Activated gamma-delta T cell (primary cell): ENCODE results near the gene RAB17.
"Not testable (repeated sequence)": the region's sequence is repeated elsewhere in the genome, so short reads cannot be mapped to it uniquely, and the experiment has no call there.

Experiments
- DNase-seq: peaks from one replicate; lab custom pipeline; 2025; lab: John Stamatoyannopoulos, UW

The RAB17 gene

GRCh38 chr2:237598468-237599208 is 8.1 kb upstream of the RAB17 start:
- no peak for DNase-seq

DNA sequence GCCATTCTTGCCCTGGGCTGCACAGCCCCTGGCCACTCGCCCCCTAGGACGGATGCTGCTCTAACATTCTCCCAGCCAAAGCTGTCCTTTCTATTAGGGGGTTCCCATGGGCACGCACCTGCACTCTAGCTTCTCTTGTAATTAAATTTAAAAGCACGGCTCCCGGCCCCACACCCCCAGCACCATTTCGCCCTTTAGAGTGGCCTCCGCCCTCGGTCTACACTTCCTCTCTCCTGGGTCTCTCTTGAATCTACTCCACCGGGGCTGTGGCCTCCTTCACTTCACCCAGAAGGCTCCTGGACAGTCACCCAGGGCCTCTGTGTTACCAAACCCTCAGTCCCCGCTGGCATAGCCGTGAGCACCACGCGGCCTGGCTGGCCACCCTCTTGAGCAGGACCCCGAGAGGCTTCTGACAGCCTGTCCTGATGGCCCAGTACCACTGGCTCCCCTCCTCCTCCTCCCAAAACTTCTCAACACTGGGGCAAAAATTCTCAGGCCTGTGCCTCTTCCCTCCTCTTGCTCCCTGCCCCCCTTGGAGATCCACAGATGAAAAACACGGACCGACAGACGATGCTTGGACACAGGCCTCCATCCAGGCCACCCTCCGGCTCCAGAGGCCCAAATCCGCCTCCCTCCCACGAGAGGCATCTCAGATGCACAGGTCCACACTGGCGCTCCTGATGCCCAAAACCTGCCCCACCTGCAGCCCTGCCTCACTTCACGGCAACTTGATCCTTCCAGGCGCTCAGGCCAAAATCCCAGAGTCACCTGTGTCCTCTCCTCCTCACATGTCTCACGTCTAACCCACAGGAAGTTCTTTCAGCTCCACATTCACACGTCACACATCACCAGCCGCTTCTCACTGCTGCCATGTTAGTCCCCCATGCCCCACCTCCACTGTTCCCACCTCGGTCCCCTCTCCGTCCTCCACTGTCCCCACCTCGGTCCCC is 6.9 kb upstream of the RAB17 start:
- no peak for DNase-seq

- no peak for DNase-seq
These were observed 6.1 kb upstream of the RAB17 start for GRCh38 chr2:237596520-237597195.

GRCh38 chr2:237595829-237596519 is 5.4 kb upstream of the RAB17 start:
- not testable (repeated sequence) for DNase-seq

DNA sequence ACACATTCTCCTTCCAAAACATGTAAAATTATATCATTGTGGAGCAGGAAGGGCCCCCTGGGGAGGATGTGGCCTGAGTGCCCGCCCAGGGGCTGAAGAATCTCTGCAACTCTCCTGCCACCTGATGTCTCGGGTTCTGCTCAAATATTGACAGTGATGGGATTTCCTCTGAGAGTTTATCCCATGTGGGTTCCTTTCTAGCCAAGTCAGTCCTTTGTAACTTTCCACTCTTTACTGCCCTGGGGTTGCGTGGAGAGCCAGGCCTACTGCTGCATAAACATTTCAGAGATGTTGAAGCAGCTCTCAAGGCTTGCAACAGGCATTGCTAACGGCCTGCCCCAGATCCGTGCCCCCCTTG is 4.0 kb upstream of the RAB17 start:
- DNase-seq = no peak

GRCh38 chr2:237593596-237594320 is 3.2 kb upstream of the RAB17 start:
- no peak for DNase-seq

GRCh38 chr2:237593036-237593435 is 2.5 kb upstream of the RAB17 start:
- DNase-seq = no peak

- DNase-seq = no peak
These were observed 2.0 kb upstream of the RAB17 start for GRCh38 chr2:237592425-237592980.

DNA sequence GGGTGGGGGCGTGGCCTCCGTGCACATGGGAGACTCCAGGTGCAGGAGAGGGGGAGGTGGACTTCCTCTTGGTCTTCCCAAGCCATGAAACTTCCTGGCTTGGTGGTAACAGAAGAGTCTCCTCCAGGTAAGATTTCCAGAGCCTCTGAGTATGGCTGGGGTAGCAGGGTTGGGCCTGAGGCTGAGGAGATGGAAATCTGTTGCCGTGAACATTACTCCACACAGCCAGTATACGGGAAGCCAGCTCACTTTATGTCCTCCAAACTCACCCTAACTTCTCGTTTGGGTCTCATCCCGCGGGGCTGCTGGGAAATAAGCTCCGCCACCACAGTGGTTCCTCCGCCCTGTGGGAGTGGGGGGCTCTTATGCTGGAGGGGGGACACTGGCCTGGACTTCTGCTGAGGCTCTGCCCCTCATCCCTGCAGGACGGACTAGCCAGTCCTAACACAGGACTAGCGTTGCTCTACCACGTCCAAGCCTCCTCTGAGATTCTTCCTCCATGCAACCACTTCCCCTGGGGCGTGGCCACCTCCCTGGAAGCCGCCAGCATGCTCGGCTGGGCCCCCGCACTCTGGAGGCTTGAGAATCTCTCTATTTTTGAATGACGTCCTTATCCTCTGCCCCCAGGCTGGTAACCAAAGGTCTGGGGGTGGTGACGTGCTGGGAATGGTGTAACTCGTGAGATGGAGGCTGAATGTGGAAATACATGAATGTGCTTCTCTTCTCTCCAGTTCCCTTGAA is 777 bp upstream of the RAB17 start:
- no peak for DNase-seq

DNA sequence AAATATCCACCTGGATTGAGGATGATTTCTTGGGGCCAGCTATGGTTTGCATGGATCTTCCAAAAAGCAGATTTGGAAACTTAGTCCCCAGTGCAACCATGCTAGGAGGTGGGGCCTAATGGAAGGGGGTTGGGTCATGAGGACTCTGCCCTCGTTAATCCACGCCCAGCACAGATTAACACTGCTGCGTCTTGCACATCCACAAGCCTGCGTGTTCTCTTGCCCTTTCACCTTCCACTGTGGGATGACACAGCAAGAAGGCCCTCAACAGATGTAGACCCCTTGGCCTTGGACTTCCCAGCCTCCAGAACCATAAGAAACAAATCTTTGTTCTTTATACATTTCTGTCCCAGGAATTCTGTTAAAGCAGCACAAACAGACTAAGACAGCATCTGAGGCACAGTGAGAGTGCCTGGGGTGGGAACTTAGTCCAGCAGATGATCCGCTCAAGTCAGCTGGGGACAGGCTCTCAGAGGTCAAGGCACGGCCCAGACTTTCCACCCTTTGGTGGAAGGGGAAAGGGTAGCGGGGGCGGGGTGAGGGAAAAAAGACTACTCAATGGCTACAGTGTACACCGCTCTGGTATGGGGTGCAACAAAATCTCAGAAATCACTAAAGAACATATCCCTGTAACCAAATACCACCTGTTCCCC is 2.4 kb downstream of the RAB17 start:
- no peak for DNase-seq

GRCh38 chr2:237585590-237586221 is 4.8 kb downstream of the RAB17 start:
- no peak for DNase-seq

DNA sequence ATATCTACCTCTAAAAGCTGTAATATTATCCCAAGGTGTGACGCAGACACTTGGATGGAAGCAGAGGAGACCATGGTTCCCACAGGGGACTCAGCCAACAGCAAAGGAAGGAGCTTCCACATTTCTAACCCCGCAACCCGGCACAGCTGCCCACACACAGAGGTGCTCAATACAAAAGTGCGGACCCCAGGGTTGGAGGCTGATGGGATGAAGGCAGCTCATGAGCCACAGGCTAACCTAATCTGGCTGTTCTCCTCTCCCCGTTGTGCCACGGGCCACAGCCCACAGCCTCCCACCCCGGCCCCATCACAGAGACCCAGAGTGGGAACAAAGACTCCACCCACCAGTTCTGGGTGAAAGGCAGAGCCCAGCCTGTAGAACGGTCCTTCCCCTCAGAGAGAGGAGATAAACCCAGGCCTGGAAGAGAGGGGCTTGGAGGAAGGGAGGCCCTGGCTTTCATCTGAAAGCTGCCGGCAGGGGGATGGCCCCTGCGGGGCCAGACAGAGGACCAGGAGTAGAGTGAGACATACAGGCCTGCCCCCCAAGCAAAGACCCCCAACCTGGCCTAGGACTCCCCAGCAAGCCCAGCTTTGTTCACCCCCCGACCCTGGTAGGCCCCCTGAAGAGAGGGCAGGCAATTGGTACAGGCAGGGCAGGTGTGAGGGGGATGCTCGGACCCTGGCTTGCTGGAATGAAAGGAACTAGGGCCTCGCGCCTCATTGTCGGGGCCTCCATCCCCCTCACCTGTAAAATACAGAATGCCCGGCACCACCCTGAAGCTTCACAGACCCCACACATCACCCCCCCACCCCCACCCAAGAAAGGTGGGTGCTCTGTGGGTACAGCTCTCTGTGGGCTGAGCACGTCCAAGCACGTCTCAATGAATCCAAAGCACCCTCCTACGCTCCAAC is 6.9 kb downstream of the RAB17 start:
- DNase-seq = no peak

DNA sequence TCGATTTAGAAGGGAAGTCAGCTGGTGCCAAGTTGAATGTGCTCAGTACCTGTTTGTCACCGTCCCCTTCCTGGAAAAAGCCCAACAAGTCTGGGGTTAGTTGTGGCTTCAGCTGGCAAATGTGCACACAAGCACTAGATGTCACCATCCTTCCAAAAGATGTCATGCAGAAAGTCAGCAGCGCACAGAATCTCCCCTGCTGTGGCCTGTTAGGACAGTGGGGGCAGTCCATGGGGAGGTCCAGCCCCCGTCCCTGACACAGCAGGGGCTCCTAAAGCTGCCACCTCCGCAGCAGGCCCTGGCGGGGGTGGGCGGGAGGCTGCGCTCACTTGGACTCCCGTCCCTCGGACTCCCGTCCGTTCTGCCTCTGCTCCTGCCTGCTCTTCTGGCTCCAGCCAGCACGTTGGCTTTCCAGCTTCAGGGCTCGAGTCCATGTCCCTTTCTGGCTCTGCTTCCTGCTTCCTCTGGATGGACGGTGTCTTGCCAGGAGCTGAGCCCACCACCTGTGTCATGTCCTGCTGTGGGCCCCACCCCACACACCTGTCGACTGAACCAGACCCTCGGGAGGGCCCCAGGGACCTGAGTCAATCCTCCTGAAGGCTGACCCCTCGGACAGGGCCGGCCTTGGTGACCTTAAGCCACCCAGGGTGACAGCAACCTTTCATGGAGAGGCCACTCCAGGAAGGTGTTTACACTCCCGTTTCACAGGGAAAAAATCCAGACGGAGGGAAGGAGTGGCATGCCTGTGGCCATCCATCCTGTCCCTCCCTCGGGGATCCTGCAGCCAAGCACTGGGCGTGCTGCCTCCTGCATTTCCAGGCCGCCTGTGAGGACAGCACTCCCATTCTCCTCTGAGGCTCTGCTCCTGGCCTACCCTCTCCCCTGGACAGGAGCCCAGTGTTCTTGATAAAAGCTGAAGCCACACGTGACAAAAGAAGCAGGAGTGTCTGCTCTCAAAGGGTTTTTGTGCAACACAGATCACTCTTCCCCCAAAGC is 8.5 kb downstream of the RAB17 start:
- no peak for DNase-seq

- no peak for DNase-seq
These were observed 9.2 kb downstream of the RAB17 start for GRCh38 chr2:237581326-237581725.

GRCh38 chr2:237577956-237578870 is 12.3 kb downstream of the RAB17 start:
- no peak for DNase-seq

DNA sequence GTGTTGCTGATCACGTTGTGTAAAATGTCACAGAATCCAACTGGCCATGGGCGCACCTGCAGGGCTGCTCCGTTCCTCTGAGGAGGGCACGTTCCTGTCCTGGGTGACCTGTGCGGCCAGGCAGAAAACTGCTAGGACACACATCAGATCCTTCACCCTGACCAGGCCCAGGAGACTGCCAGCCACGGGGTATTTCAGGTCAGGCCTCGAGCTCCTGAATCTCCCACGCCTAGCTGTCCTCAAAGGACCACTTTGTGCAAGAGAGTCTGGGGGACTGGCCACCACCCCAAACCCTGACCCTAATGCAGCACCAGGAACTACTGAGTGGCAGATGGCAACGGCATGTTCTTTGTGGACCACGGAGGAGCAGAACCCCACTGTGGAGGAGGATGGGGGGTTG is 13.1 kb downstream of the RAB17 start:
- DNase-seq = no peak
